ENCODE results near the gene P4HB.

Gene P4HB

GRCh38 chr17:81868674-81869220 lies 8.4 kb upstream of the P4HB start:
- DNase-seq (ENCODE audit: low read depth, low spot score) = no peak

- DNase-seq (ENCODE audit: low read depth, low spot score) = no peak
Measured at GRCh38 chr17:81867991-81868673, 7.8 kb upstream of the P4HB start.

- DNase-seq (ENCODE audit: low read depth, low spot score) = no peak
Measured at GRCh38 chr17:81867170-81867990, 7.0 kb upstream of the P4HB start.

DNA sequence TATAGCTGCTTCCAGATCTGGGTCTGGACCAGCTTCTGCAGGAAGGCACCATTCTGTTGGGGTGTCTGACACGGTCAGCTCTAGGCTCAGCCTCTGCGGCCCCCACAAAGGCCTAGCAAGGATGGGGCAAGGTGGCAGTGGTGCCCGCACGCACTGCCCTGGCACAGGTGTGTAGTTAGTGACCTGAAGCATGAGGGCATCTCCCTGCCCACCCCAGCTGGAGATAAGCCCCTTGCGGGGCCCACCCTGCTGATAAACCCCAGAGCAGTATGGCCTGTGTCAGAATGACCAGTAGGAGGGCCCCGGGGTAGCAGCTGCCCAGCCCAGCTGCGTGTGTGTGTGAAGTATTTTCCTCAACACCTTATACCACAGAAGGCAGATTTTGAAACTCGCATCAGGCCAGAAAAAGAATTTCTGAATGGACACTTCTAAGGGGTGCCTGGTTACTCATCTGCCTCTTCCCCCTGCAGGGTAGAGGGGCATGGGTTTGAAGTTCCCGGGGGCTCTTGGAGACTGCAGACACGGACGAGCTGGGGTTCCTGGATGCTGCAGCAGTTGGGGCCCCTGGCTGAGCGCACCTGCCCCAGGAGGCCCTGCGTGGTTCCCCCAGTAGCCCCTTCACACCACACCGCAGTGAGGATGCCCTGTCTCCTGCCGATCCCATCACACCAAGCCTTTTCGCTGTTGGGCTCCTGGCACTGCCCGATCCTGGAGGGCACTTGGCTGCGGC lies 6.3 kb upstream of the P4HB start:
- no peak for DNase-seq (ENCODE audit: low read depth, low spot score)

- DNase-seq (ENCODE audit: low read depth, low spot score) = no peak
Measured at GRCh38 chr17:81865733-81866439, 5.6 kb upstream of the P4HB start.

- DNase-seq (ENCODE audit: low read depth, low spot score) = no peak
Measured at GRCh38 chr17:81865358-81865732, 5.0 kb upstream of the P4HB start.

DNA sequence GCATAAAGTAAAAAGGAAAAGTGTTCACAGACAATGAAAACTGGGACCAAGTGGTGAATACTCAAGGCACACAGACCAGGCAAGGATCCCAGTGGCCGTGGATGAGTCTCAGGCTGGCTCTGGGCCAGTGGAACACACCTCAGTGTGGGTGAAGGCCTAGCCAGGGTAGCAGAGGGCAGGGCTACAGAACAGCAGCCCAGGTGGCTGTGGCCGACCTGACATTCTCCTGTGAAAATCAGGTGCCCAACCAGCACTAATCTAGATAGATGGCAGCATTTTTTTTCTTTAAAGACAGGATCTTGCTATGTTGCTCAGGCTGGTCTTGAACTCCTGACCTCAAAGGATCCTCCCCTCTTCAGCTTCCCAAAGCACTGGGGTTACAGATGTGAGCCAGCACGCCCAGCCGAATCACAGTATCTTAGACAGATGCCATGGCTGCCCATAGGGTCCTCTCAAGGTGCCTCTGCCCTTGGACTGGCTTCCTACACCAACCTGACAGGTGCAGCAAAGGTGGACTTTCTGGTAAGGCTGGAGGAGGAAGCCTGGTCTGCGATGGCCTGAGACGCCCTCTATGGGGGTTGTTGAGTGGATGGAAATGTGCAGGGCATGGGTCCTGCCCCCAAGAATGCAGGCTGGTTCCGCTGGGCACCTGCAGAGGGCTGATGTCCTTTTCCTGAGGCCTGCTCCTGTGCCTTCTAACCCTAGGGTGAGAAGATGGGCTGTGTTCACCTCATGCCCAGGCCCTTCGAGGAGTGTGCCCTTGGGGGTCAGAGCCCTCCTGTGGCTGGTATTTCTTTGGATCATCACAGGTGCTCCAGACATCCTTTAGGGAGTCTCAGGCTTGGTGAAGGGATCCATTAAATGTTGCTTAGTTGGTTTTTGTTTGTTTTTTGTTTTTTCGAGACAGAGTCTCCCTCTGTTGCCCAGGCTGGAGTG lies 3.8 kb upstream of the P4HB start:
- no peak for DNase-seq (ENCODE audit: low read depth, low spot score)

DNA sequence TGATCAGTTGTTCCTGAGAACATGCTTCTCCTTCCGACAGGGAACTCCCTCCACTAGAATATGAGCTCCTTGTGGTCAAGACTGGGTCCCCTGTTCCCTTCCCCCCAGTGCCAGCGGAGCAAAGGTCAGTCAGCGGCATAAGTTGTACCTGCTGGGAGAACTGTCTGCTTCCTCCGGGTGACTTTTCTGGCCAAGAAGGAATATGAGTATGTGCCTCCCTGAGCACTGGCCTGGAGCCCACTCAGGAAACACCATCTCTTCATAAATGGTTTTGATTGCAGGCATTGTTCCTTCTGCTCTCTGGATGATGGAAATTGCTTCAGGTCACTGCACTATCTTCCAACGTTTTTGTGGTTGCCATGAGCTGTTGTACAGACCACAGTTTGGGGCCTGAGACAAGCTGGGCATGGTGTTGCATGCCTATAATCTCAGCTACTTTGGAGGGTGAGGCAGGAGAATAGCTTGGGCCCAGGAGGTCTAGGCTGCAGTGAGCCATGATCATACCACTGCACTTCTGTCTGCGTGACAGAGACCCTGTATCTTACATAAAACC lies 2.9 kb upstream of the P4HB start:
- no peak for DNase-seq (ENCODE audit: low read depth, low spot score)

GRCh38 chr17:81860756-81861568 lies 627 bp upstream of the P4HB start:
- DNase-seq (ENCODE audit: low read depth, low spot score) = peak; percentile 100

DNA sequence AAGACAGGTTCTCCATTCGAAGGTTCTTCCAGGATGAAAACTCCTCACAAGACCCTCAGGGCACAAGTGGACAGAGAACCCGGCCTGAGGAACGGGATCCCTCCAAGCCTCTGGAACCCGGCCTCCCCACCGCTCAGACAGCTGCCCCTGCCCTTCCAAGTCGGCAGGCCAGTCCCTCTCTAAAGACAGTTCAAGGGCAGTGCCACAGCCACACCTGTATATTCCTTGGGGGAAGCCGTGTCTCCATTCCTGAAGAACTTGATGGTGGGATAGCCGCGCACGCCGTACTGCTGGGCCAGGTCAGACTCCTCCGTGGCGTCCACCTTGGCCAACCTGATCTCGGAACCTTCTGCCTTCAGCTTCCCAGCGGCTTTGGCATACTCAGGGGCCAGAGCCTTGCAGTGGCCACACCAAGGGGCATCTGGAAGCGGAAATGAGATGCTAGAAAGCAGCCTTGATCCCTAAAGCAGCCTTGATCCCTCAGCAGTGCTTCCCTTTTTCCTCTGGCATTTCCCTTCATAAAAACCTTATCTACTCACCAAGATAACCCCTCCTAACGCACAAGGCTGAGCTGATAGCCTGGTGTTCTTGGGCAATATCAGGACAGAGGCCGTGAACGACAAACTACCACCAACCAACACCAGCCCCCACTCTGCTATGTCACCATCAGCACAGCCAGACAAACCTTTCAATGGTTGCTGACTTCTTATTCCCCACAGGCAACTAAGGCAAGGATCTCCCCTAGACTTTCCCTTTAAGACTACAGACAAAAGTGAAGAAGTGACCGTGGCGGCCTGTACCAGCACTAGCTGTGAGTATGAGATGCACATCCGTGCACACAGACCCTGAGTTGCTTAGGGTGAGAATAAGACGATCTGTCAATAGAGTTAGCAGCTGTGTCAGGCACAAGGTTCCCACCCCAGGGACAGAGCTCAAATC lies 1.1 kb downstream of the P4HB start:
- no peak for DNase-seq (ENCODE audit: low read depth, low spot score)

GRCh38 chr17:81858170-81858966 lies 2.0 kb downstream of the P4HB start:
- no peak for DNase-seq (ENCODE audit: low read depth, low spot score)

GRCh38 chr17:81854974-81855774 lies 5.2 kb downstream of the P4HB start:
- DNase-seq (ENCODE audit: low read depth, low spot score) = no peak

DNA sequence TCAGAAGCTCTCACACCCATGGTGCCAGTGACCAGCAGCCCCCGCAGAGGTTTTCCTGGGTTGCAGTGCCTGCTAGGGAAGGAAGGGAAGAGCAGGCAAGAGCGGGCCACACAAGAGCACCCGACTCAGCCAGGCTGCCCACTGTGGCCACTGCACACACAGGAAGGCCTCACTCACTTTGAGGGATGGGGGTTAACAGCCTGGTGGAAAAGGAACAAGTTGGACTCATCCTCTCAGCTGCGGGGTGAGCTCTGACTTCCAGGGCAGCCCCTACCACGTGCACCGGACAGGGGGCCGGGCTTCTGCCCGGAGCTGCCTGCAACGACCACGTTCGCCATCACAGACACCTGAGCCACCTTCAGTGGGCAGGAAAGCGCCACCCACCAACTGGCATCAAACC lies 8.1 kb downstream of the P4HB start:
- no peak for DNase-seq (ENCODE audit: low read depth, low spot score)

DNA sequence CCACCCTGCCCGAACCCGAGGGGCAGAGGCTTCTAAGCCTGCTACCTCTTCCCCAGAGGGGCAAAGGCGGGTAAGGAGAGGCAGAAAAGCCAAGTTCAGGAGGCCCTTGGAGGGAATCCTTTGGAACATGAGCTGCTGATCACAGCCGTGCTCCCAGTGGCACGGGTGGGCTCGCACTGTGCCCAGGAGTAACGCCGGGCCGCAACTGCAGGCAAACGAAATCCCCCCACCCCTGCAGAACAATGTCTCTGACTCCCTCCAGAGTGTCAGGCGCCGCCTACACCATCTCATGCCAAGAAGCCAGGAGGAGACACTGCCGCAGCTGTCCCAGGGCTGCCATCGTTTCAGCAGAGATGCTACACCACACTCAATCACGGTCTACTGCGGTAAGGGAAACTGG lies 8.9 kb downstream of the P4HB start:
- DNase-seq (ENCODE audit: low read depth, low spot score) = no peak

- DNase-seq (ENCODE audit: low read depth, low spot score) = no peak
Measured at GRCh38 chr17:81849457-81849856, 10.9 kb downstream of the P4HB start.
